GM12872 (cell line): ENCODE data around the gene NECAB3.

Source experiments
- CTCF ChIP-seq: IDR thresholded peaks from 3 replicates; pipeline ENCODE4 v1.5.1; 2011; ENCODE audit warnings: low read depth, mild to moderate bottlenecking, low read length, moderate library complexity; ENCODE audit not compliant: insufficient read depth

Gene NECAB3

DNA sequence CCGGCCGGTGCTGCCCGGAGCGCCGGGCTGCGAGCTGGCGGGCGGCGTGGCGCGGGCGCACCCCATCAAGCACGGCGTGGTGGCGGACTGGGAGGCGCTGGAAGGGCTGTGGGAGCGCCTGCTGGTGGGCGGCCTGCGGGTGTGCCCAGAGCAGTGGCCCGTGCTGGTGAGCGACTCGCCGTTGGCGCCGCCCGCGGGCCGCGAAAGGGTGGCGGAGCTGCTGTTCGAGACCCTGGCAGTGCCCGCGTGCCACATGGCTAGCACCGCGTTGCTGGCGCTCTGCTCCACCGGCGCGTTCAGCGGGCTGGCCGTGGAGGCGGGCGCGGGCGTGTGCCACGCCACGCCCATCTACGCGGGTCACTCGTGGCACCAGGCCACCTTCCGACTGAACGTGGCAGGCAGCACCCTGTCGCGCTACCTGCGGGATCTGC is 7.0 kb downstream of the NECAB3 start:
- no peak for TF ChIP-seq CTCF

- peak; percentile 23; the same call in 1 of the 3 replicates for TF ChIP-seq CTCF
Measured at GRCh38 chr20:33666293-33667244, 7.7 kb downstream of the NECAB3 start, which contains the start of gene ACTL10. TSS of gene ACTL10 (plus strand) at chr20:33666943. CDS start at chr20:33667498, 555 bp downstream.

DNA sequence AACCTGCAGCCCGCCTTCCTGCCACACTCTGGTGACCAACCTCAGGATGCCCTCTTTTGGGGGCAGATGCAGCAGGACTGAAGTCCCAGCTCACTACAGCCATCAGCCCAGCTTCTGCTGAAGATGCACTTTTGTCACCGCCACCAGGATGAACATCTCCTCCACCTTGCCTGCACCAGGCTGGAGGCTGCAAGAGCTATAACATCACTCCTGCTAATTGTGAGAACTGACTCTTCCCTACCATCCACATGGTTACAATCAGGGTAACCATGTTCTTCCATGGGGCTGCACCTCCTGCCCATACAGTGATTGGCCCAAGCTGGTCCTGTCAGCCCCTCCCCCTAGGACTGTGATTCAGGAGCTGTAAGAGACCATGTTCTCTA is 9.5 kb downstream of the NECAB3 start:
- TF ChIP-seq CTCF: no peak

GRCh38 chr20:33664085-33664761 is 10.0 kb downstream of the NECAB3 start:
- no peak for TF ChIP-seq CTCF

DNA sequence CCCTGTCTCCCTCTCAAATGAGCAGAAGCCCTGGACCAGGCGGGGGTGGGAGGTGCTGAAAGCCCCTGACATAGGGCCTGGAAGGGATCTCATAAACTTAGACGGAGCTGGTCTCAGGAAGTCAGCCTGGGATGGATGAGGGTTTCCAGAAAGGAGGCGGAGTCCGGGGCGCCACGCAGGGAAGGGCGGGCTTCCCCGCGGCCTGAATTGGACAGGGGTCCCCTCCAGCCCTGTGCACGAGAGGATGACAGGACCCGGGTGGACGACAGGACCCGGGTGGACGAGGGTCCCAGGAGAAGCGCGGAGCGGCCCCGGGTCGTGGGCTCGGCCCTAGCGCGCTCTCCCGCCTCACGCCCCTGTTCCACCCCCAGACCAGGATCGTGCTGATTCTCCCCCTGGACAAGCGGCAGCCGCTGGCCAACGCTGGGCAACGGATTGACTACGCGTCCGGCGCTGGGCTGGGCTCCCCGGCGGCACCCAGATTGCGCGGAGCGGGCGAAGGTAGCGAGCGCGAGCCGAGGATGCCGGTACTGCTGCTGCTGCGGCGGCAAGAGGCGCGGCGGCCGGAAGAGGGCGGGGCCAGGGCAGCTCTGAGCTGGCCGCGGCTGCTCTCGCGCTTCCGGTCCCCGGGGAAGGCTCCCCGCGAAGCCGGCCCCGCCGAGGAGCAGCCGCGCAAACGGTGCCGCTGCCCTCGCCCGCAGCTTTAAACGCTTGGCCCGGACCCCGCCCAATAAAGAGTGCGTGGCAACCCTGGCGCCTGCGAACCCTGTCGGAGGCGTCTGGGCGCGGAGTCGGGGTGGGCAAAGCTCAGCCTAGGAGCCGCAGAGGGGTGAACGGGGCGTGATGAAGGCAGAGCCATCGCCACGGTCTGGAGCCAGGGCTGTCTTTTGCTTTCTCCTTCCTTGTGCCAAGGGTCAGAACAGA is 10.8 kb downstream of the NECAB3 start:
- TF ChIP-seq CTCF: no peak

GRCh38 chr20:33662172-33662571 is 12.1 kb downstream of the NECAB3 start, which contains the start of gene C20orf144:
TSS of gene C20orf144 (plus strand) at chr20:33662327. CDS start at chr20:33662346, 19 bp downstream.
- no peak for TF ChIP-seq CTCF

- TF ChIP-seq CTCF: no peak
Measured at GRCh38 chr20:33660685-33661058, 13.6 kb downstream of the NECAB3 start.
